ENCODE measurements around the gene RPS19. TPM values are rescaled to one million over a fixed set of nuclear protein-coding genes. Genes with fewer than 3 reads are reported as not detected.

Gene RPS19
- total RNA-seq, 1 experiment from 2014 or later, result 1,349 TPM

GRCh38 chr19:41879080-41879479 lies 19.0 kb downstream of the RPS19 start:
- H3K9me3 ChIP-seq (ENCODE audit: control insufficient read depth, insufficient read depth, low read depth, low read length), result no peaks in the 10 kb centered on the region
- ATAC-seq, result no peak
- no peak overlapping the region for H3K27ac ChIP-seq (ENCODE audit: low read length)
- in situ Hi-C loops (cut with HindIII; ENCODE audit: low pct_unique_long_range_greater_than_20kb, low sequenced_read_pairs), result no loop called here
- no peaks in the 10 kb centered on the region; the same call in 1 of the 2 replicates for H3K36me3 ChIP-seq (ENCODE audit: control insufficient read depth, insufficient read depth, low read length)
- intact Hi-C loops (cut with micrococcal nuclease; ENCODE audit: unreplicated experiment), result loop anchor here (5.0 kb wide), 1 partner anchor 78 kb away; the partner anchor contains the start of gene RABAC1
- DNase-seq (ENCODE audit: low read depth, low spot score), result no peak
- ChIA-PET POLR2A (no interaction called here), CTCF (no interaction called here)
- H3K27me3 ChIP-seq (ENCODE audit: control insufficient read depth, insufficient read depth, low read length), result no peaks in the 10 kb centered on the region
- TF ChIP-seq REST (IDR thresholded peaks at IDR 0.05; ENCODE audit: insufficient read depth in 1 of 2, low read depth in 2 of 2, low read length in 1 of 2) (no peak), TCF7L2 (IDR thresholded peaks at IDR 0.05; ENCODE audit: low read depth, low read length) (no peak), SIN3A (IDR thresholded peaks at IDR 0.05; ENCODE audit: borderline replicate concordance, insufficient read depth, low read depth, low read length) (no peak), POLR2AphosphoS5 (IDR thresholded peaks at IDR 0.05; ENCODE audit: low read depth, low read length) (no peak), CTCF (IDR thresholded peaks at IDR 0.05) (no peak)
- no TSS peak for BruUV-seq (replicated peaks)
- H3K4me3 ChIP-seq (ENCODE audit: low read depth in 2 of 2, low read length in 2 of 2), result no peak overlapping the region
- no peaks in the 10 kb centered on the region for H3K4me1 ChIP-seq (ENCODE audit: control insufficient read depth, insufficient read depth, low read length)

- CTCF ChIA-PET, result no interaction called here
- H3K9me3 ChIP-seq (ENCODE audit: control insufficient read depth, insufficient read depth, low read depth, low read length), result no peaks in the 10 kb centered on the region
- no peak for TF ChIP-seq SIN3A (IDR thresholded peaks at IDR 0.05; ENCODE audit: borderline replicate concordance, insufficient read depth, low read depth, low read length)
- no peak for TF ChIP-seq TCF7L2 (IDR thresholded peaks at IDR 0.05; ENCODE audit: low read depth, low read length)
- TF ChIP-seq POLR2AphosphoS5 (IDR thresholded peaks at IDR 0.05; ENCODE audit: low read depth, low read length), result no peak
- TF ChIP-seq REST (IDR thresholded peaks at IDR 0.05; ENCODE audit: insufficient read depth in 1 of 2, low read depth in 2 of 2, low read length in 1 of 2), result no peak
- no peak for TF ChIP-seq CTCF (IDR thresholded peaks at IDR 0.05)
- no peak overlapping the region for H3K4me3 ChIP-seq (ENCODE audit: low read depth in 2 of 2, low read length in 2 of 2)
- BruUV-seq (replicated peaks), result no TSS peak
- POLR2A ChIA-PET, result interaction anchor here (0.6 kb wide), 1 partner anchor 19 kb away, joined by 8 read pairs; no protein-coding TSS in a partner anchor
- no peaks in the 10 kb centered on the region for H3K27me3 ChIP-seq (ENCODE audit: control insufficient read depth, insufficient read depth, low read length)
- H3K36me3 ChIP-seq (ENCODE audit: control insufficient read depth, insufficient read depth, low read length), result no peaks in the 10 kb centered on the region; the same call in 1 of the 2 replicates
- in situ Hi-C loops (cut with HindIII; ENCODE audit: low pct_unique_long_range_greater_than_20kb, low sequenced_read_pairs), result no loop called here
- H3K4me1 ChIP-seq (ENCODE audit: control insufficient read depth, insufficient read depth, low read length), result peaks cover under 1% of the 10 kb centered on the region
- ATAC-seq (no peak), DNase-seq (ENCODE audit: low read depth, low spot score) (no peak)
- intact Hi-C loops (cut with micrococcal nuclease; ENCODE audit: unreplicated experiment), result loop anchor here (5.0 to 10.0 kb wide), 2 partner anchors 55 to 78 kb away; partner anchors contain the start of gene RABAC1
- H3K27ac ChIP-seq (ENCODE audit: low read length), result no peak overlapping the region
Measured at GRCh38 chr19:41879670-41880328, 19.7 kb downstream of the RPS19 start.
